ENCODE data around the gene OOSP4B.

Gene OOSP4B

GRCh38 chr11:59984368-59984767 lies 32.6 kb upstream of the OOSP4B start:
- in situ Hi-C loops (cut with MboI; ENCODE audit: low sequenced_read_pairs, unreplicated experiment) = no loop called here

GRCh38 chr11:59990421-59990820 lies 26.6 kb upstream of the OOSP4B start:
- DNase-seq (ENCODE audit: low spot score) = no peak
- in situ Hi-C loops (cut with MboI; ENCODE audit: low sequenced_read_pairs, unreplicated experiment) = no loop called here
- TF ChIP-seq CTCF (IDR thresholded peaks at IDR 0.05; ENCODE audit: borderline replicate concordance, control extremely low read depth, extremely low read depth, insufficient read depth, missing control alignments) = no peak

More at GRCh38 chr11:59984368-59984767, 32.6 kb upstream of the OOSP4B start:
- DNase-seq (ENCODE audit: low spot score) = no peak
- no peak for TF ChIP-seq CTCF (IDR thresholded peaks at IDR 0.05; ENCODE audit: borderline replicate concordance, control extremely low read depth, extremely low read depth, insufficient read depth, missing control alignments)

- DNase-seq (ENCODE audit: low spot score) = no peak
- in situ Hi-C loops (cut with MboI; ENCODE audit: low sequenced_read_pairs, unreplicated experiment) = no loop called here
- no peak for TF ChIP-seq CTCF (IDR thresholded peaks at IDR 0.05; ENCODE audit: borderline replicate concordance, control extremely low read depth, extremely low read depth, insufficient read depth, missing control alignments)
Observed at GRCh38 chr11:59992425-59992824, 24.6 kb upstream of the OOSP4B start.

- in situ Hi-C loops (cut with MboI; ENCODE audit: low sequenced_read_pairs, unreplicated experiment) = no loop called here
- no peak for TF ChIP-seq CTCF (IDR thresholded peaks at IDR 0.05; ENCODE audit: borderline replicate concordance, control extremely low read depth, extremely low read depth, insufficient read depth, missing control alignments)
- DNase-seq (ENCODE audit: low spot score) = no peak
Observed at GRCh38 chr11:59997800-59998199, 19.2 kb upstream of the OOSP4B start.

- DNase-seq (ENCODE audit: low spot score) = no peak
- in situ Hi-C loops (cut with MboI; ENCODE audit: low sequenced_read_pairs, unreplicated experiment) = no loop called here
- TF ChIP-seq CTCF (IDR thresholded peaks at IDR 0.05; ENCODE audit: borderline replicate concordance, control extremely low read depth, extremely low read depth, insufficient read depth, missing control alignments) = no peak
Observed at GRCh38 chr11:59999691-60000090, 17.3 kb upstream of the OOSP4B start.

- DNase-seq (ENCODE audit: low spot score) = no peak
- in situ Hi-C loops (cut with MboI; ENCODE audit: low sequenced_read_pairs, unreplicated experiment) = no loop called here
- no peak for TF ChIP-seq CTCF (IDR thresholded peaks at IDR 0.05; ENCODE audit: borderline replicate concordance, control extremely low read depth, extremely low read depth, insufficient read depth, missing control alignments)
Observed at GRCh38 chr11:60003729-60004128, 13.3 kb upstream of the OOSP4B start.

GRCh38 chr11:60005360-60005759 lies 11.6 kb upstream of the OOSP4B start:
- TF ChIP-seq CTCF (IDR thresholded peaks at IDR 0.05; ENCODE audit: borderline replicate concordance, control extremely low read depth, extremely low read depth, insufficient read depth, missing control alignments) = no peak
- in situ Hi-C loops (cut with MboI; ENCODE audit: low sequenced_read_pairs, unreplicated experiment) = no loop called here
- no peak for DNase-seq (ENCODE audit: low spot score)

All from GM13976 (cell line).